Suprapubic skin (tissue), 4 donors: Measurements from ENCODE around the gene CFAP77.

ENCODE experiments used
- CTCF ChIP-seq, 2 donors: fragments of 200-600 bp in 1 of 2; fragments of 450-650 bp in 1 of 2; sonication (generic) in 1 of 2; IDR thresholded peaks; one replicate each; pipeline ENCODE4 v1.5.1; 2016 to 2019; ENCODE audit warnings: antibody characterized with exemption in 2 of 2, mild to moderate bottlenecking in 1 of 2, moderate library complexity in 1 of 2
- POLR2A ChIP-seq, 2 donors: fragments of 450-650 bp; IDR thresholded peaks; one replicate each; pipeline ENCODE4 v1.6.1; 2017; ENCODE audit warnings: antibody characterized with exemption in 2 of 2, mild to moderate bottlenecking in 2 of 2, moderate library complexity in 2 of 2
- POLR2AphosphoS5 ChIP-seq, 3 donors: sonication (generic); formaldehyde crosslinking; IDR thresholded peaks; one replicate each; pipeline ENCODE4 v1.6.1; 2017; ENCODE audit warnings: antibody characterized with exemption in 3 of 3

GRCh38 chr9:132487351-132487791 is 77.4 kb downstream of the CFAP77 start:
- TF ChIP-seq CTCF (IDR thresholded peaks at IDR 0.05) (no peak), POLR2A (IDR thresholded peaks at IDR 0.05) (no peak), POLR2AphosphoS5 (IDR thresholded peaks at IDR 0.05) (no peak)
